Activated T-helper 2 cell treated with anti-CD3 and anti-CD28 coated beads, Interferon-gamma antibody, Interleukin-2, Interleukin-4, amounts not matched to agents 10 μg/mL and 5 μg/mL and 100 μg/mL, durations not matched to agents 14 hours and 24 hours and 36 hours (primary cell): ENCODE results near the gene ANKLE1. TPM values are rescaled to one million over a fixed set of nuclear protein-coding genes. Genes with fewer than 3 reads are reported as not detected.

Source experiments
- DNase-seq: peaks from one replicate; pipeline ENCODE4 v3.0.0; 2021; ENCODE audit warnings: low spot score
- H3K27ac Mint-ChIP-seq: one replicate; pipeline ENCODE4 v1.8.0; 2021; ENCODE audit warnings: mixed read lengths
- H3K27me3 Mint-ChIP-seq: one replicate; pipeline ENCODE4 v1.8.0; 2021; ENCODE audit warnings: low read depth, mixed read lengths
- H3K36me3 Mint-ChIP-seq: one replicate; pipeline ENCODE4 v1.8.0; 2021; ENCODE audit warnings: low read depth, mixed read lengths
- H3K4me1 Mint-ChIP-seq: one replicate; pipeline ENCODE4 v1.8.0; 2021; ENCODE audit warnings: low read depth, mixed read lengths
- H3K4me3 Mint-ChIP-seq: one replicate; pipeline ENCODE4 v1.8.0; 2021; ENCODE audit warnings: low read depth, mild to moderate bottlenecking, moderate library complexity, mixed read lengths
- H3K9me3 Mint-ChIP-seq: one replicate; pipeline ENCODE4 v1.8.0; 2021; ENCODE audit warnings: mixed read lengths
- intact Hi-C: fragments of 100-400 bp; cut with micrococcal nuclease; formaldehyde crosslinking; loops from one replicate; pipeline ENCODE4 v1.15.1; 2023
- total RNA-seq: library from RNA; stranded (reverse); gene quantifications from 2 replicates; pipeline ENCODE4 v1.2.3, GENCODE V29; 2022

The ANKLE1 gene
- total RNA-seq, 1 donor from 2014 or later: 20.4 TPM

DNA sequence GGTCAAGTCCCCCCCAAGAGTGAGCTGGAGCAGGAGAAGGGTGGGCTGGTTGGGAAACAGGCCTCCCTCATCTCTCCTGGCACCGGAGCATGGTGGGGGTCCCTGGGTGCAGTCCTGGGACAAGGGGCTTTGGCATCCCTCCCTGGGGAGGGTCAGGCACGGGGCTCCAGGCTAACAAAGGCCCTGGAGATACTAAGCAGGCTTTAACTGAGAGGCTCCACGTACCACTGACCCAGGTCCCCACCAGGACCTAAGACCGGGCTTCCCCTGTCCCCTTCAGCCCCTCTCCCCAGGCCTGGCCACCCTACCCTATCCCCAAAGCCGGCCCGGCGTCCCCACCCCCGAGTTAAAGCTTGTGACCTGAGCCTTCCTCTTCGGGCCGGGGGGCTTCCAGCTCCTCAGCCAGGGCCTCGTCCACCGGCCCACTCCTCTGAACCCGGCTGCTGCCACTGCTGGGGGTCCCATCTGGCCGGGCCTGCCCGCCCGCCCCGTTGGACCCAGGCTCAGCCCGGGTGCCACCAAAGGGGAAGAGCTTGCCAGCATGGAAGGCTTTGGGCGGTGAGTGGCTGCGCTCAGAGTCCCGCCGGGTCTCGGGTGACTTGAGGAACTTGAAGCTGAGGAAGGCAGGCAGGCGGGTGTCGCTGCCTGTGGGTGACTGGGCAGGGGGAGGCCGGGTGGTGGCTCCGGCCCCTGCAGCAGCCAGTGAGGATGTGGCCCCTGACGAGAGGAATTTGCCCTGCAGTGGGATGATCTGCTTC lies 42.8 kb downstream of the ANKLE1 start:
- no peak overlapping the region for H3K27ac Mint-ChIP-seq

DNA sequence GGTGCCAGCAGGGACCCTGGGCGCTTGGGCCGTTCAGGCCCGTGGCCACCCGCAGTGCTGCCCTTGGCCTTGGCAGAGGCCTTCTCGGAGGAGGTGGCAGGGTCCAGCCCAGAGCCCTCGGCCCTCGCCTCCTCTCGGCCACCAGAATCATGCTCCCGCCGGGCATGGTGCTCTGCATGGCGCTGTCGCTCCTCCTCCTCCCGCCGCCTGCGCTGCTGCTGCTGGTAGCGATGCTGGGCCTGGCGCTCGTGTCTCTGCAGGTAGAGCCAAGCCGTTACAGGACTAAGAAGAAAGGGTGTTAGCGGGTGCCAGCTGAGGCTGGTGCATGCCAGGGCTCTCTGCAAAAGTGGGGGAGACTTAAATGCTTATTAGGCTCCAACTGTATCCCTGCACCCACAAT lies 43.4 kb downstream of the ANKLE1 start:
- Mint-ChIP-seq H3K36me3 (peaks cover 15% of the 10 kb centered on the region), H3K27ac (no peak overlapping the region), H3K4me1 (no peaks in the 10 kb centered on the region), H3K4me3 (no peak overlapping the region), H3K27me3 (peaks cover 5% of the 10 kb centered on the region), H3K9me3 (no peaks in the 10 kb centered on the region)
- no peak for DNase-seq
- intact Hi-C loops: no loop called here

More for the DNA sequence above, 42.8 kb downstream of the ANKLE1 start:
- H3K9me3 Mint-ChIP-seq: no peaks in the 10 kb centered on the region
- no peaks in the 10 kb centered on the region for H3K27me3 Mint-ChIP-seq
- peaks cover 20% of the 10 kb centered on the region for H3K36me3 Mint-ChIP-seq
- DNase-seq: no peak
- no peaks in the 10 kb centered on the region for H3K4me1 Mint-ChIP-seq
- H3K4me3 Mint-ChIP-seq: no peak overlapping the region
- intact Hi-C loops: no loop called here

DNA sequence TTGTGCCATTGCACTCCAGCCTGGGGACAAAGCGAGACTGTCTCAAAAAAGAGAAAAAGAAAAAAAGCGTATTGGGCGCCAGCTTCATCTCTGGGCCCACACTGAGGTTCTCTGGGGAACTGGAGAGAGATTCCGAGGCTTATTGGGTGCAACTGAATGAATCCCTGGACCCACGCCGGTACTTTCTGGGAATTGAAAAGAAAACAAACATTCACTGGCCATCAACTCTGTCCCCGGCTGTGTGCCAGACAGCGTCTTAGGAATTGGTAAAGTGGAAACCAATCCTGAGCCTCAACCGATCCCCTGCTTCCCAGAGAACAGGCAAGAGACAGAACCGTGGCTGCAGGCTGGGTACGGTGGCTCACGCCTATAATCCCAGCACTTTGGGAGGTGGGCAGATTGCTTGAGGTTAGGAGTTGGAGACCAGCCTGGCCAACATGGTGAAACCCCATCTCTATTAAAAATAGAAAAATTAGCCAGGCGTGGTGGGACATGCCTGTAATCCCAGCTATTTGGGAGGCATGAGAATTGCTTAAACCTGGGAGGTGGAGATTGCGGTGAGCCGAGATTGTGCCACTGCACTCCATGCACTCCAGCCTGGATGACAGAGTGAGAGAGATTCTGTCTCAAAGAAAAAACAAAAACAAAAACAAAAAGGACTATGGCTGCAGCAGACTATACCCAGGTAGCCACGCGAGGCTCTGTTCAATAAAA lies 44.3 kb downstream of the ANKLE1 start:
- no peak overlapping the region for H3K4me3 Mint-ChIP-seq
- H3K36me3 Mint-ChIP-seq: peaks cover 15% of the 10 kb centered on the region
- no peaks in the 10 kb centered on the region for H3K4me1 Mint-ChIP-seq
- no peak for DNase-seq
- no peaks in the 10 kb centered on the region for H3K9me3 Mint-ChIP-seq
- H3K27me3 Mint-ChIP-seq: peaks cover 9% of the 10 kb centered on the region
- H3K27ac Mint-ChIP-seq: no peak overlapping the region
- intact Hi-C loops: no loop called here

DNA sequence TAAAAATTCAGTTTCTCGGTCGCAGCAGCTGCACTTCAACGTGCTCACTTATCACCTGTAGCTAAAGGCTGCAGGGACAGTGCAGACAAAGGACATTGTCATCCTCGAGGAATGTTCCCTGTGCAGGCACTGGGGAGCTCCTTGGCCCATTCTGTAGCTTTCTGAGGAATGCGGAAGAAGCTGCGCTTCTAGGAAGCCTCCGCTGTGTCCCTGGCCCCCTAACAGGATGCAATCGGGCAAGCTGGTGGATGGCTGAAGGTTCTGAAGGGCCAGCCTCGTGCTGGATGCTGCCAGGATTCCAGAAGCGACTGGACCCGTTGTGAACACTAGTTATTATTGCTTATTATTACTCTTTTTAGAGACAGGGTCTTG lies 44.9 kb downstream of the ANKLE1 start:
- H3K9me3 Mint-ChIP-seq: no peaks in the 10 kb centered on the region
- peaks cover 9% of the 10 kb centered on the region for H3K27me3 Mint-ChIP-seq
- no peak for DNase-seq
- H3K36me3 Mint-ChIP-seq: peaks cover 14% of the 10 kb centered on the region
- H3K4me3 Mint-ChIP-seq: no peak overlapping the region
- no peaks in the 10 kb centered on the region for H3K4me1 Mint-ChIP-seq
- no peak overlapping the region for H3K27ac Mint-ChIP-seq
- intact Hi-C loops: no loop called here

DNA sequence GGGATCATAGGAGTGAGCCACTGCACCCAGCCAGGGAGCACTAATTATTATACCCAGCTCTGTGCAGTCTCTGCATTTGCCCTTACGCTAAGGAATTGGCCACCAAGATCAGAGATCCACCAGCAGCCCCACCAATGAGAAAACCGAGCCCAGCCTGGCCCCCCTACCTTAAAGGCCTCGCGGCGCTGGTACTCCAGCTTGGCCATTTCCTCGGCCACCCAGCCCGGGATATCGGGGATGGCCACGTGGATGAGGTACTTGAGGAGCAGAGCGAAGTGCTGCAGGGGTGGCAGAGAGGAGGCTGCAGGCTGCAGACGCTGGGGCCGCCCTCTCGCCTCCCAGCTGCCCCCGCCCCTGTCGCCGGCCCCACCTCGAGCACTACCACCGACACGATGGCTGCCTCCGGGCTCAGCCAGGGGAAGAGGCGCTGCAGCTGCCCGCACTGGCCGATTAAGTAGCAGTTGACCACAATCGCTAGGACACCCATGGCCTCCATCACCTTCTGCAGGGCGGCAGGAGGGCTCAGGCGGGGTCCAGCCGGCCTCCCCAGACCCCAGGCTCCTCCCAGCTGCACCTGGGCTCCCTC lies 45.5 kb downstream of the ANKLE1 start:
- Mint-ChIP-seq H3K9me3 (no peaks in the 10 kb centered on the region), H3K27ac (no peak overlapping the region), H3K27me3 (peaks cover 9% of the 10 kb centered on the region), H3K4me3 (no peak overlapping the region), H3K4me1 (no peaks in the 10 kb centered on the region), H3K36me3 (peaks cover 12% of the 10 kb centered on the region)
- intact Hi-C loops: no loop called here
- no peak for DNase-seq

DNA sequence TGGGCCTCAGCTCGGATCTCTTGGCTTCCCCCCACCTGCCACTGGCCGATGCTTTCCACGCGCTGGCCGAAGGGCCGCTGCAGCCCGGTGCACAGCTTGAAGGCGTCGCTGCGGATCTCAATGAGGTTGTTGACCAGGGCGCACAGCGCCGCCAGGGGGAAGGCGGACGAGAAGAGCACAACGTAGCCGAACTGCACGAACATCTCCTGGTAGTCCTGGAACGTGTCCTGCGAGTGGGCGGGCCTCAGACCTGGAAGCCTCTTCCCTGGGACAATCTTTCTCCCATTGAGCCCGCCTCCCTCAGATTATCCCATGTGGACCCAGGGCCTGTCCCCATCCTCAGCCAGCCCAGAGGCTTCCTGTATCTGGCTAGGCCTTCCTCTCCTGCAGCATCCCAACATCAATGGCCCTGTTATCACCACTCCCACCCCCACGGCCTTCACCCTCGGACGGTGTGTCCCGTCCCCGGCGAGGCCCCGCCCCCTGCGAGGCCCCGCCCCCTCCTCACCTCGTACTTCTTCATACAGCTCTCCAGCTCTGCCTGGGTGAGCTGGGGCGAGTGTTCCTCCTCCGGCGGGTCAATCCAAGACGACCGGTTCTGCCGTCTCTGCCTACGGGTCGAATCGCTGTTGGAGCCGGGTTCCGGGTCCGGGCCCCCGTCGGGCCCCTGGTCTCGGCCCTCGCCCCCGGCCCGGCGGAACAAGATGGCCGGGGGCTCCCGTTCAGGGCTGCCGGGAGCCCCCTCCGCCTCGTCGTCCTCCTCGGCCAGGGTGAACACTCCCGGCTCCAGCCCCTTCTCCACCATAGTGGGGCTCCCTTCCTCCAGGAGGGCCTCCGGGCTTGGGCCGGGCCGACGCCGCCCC lies 46.2 kb downstream of the ANKLE1 start:
- Mint-ChIP-seq H3K4me3 (peak overlapping the region; percentile 59), H3K27ac (no peak overlapping the region), H3K36me3 (peaks cover 12% of the 10 kb centered on the region), H3K9me3 (no peaks in the 10 kb centered on the region), H3K4me1 (peaks cover 4% of the 10 kb centered on the region), H3K27me3 (peaks cover 9% of the 10 kb centered on the region)
- intact Hi-C loops: loop anchor here (1.0 kb wide), 1 partner anchor 19 kb away; the partner anchor contains the start of gene DDA1
- no peak for DNase-seq

DNA sequence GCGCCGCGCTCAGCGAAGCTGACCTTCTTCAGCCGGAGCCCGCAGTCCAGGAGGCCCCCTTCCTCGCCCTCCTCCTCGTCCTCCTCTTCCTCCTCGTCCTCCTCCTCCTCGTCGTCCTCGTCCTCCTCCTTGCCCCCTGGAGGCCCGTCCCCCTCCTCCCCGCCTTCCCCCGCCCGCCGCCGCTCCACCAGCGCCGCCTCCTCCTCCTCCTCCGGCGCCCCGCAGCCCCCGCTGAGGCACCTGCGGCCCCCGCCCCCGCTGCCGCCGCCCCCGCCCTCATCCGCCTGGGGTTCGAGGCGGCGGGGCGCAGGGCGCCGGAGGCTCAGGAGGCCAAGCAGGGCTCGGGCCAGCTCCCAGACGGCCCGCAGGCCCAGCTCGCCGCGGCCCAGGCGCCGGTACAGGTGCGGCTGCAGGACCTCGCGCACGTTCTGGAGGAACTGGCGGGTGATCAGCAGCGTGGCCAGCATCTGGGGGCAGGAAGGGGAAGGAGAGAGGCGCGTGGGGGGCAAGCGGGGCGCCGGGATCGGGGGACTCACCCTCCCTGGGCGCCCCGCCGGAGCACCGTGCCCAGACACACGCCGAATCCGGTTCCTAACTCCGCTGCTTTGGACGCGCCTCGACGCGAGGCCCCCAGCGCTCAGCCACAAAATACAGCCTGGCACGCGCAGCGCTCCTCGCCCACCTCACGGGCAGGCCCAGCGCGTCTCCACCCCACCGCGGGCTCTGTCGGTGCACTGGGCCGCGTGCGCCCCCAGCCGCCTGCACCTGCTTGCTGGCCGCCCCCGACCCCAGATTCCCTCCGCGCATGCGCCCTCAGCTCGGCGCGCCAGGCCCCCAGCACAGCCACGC lies 47.0 kb downstream of the ANKLE1 start:
- H3K4me3 Mint-ChIP-seq: peak overlapping the region; percentile 49
- no peak overlapping the region for H3K27ac Mint-ChIP-seq
- peaks cover 9% of the 10 kb centered on the region for H3K27me3 Mint-ChIP-seq
- H3K9me3 Mint-ChIP-seq: no peaks in the 10 kb centered on the region
- no peak for DNase-seq
- H3K4me1 Mint-ChIP-seq: peaks cover 6% of the 10 kb centered on the region
- H3K36me3 Mint-ChIP-seq: peaks cover 13% of the 10 kb centered on the region
- intact Hi-C loops: loop anchor here (1.0 kb wide), 1 partner anchor 19 kb away; the partner anchor contains the start of gene DDA1

DNA sequence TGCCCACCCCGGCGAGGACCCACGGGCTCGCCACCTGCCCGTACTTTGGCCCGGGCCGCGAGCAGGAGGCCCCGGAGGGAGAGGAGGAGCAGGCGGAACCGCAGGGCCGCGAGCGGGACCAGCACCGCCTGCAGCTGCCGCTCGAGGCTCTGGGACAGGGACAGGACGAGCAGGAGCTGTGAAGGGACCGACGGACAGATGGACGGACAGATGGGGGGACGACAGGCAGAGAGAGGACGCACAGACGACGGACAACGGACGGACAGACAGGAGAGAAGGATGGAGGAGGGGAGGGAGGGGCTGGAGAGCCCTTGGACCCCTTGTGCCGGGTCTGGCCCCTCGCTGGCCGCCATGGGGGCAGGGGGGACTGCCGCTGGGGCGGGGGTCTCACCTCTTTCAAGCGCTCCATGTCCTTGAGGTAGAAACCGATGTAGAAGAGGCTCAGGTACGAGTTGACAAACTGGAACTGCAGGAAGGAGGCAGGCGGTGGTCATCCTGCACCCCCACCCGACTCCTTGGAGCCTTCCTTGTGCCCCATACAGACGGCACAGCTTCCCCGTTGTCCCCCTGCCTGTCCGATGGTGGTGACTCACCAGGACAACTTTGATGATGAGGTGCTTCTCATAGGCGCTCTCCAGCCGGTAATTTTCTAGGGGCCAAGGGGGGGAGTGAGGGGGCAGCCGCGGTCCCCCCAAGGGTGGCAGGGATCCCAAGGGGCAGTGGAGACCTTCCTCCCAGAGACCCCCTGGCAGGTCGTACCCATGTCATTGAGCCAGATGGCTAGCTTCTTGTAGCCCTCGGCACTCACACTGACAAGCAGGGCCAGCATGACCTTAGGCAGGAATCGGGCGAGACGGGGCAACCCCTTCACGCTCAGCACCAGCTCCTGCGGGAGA lies 47.9 kb downstream of the ANKLE1 start:
- Mint-ChIP-seq H3K4me1 (peaks cover 8% of the 10 kb centered on the region), H3K27ac (no peak overlapping the region), H3K36me3 (peaks cover 16% of the 10 kb centered on the region), H3K4me3 (peak overlapping the region; percentile 52), H3K27me3 (peaks cover 9% of the 10 kb centered on the region), H3K9me3 (no peaks in the 10 kb centered on the region)
- no peak for DNase-seq
- intact Hi-C loops: no loop called here

DNA sequence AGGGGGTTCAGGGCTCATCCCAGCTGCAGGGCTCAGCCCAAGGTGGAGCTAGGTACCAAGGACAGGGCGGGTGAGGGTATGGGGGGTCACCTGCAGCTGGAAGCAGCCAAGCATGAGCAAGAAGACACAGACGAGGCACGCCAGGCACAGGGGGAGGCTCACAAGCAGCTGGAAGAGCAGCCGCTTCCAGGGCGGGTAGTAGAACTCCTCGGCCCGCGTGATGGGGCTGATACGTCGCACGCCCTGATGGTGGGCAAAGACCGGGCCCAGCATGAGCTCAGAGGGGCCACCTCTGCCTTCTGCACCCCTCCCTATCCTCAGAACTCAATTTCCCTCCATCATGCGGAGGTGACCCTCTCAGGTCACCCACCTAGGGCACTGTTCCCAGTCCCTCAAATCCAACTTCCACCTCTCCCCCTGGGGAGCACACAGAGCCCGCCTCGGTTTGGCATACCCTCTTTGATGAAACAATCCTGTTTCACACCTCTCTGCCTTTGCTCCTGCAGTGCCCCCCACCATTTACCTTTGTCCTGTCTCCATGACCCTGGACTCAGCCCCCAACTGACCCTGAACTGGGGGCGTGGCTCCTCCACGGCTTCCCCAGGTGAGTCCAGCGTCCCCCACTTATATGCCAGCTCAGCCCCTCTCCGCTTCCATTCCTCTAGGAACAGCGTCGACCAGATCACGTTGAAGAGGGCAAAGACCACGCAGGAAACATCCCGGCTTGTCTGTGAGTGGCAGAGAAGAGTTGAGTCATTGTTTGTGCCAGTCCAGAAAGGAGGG lies 48.8 kb downstream of the ANKLE1 start:
- no peak for DNase-seq
- H3K27ac Mint-ChIP-seq: no peak overlapping the region
- no peak overlapping the region for H3K4me3 Mint-ChIP-seq
- peaks cover 14% of the 10 kb centered on the region for H3K4me1 Mint-ChIP-seq
- H3K36me3 Mint-ChIP-seq: peaks cover 16% of the 10 kb centered on the region
- peaks cover 9% of the 10 kb centered on the region for H3K27me3 Mint-ChIP-seq
- intact Hi-C loops: no loop called here
- no peaks in the 10 kb centered on the region for H3K9me3 Mint-ChIP-seq

DNA sequence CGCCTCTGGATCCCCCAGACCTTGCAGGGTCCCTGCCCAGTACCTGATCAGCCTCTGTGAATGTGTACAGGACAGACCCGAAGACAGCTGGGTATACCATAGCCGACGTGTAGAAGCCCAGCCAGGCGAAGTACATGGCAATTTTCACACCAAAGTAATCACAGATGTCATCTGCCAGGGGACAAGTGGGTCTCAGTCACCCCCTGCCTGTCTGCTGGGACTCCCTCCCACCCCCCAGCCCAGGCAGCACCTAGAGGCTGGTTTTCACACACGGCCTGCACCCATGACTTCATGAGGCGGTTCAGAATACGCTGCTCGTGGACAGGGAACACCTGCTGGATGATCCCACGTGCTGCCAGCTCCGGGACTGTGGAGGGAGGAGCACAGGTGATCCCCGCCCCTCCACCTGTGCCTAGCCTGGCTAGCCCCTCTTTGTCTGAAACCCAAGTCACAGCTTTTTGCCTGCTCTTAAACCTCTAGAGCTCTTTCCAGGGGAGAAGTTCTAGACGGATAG lies 49.4 kb downstream of the ANKLE1 start:
- Mint-ChIP-seq H3K9me3 (no peaks in the 10 kb centered on the region), H3K4me1 (peaks cover 14% of the 10 kb centered on the region), H3K27me3 (peaks cover 9% of the 10 kb centered on the region), H3K36me3 (peaks cover 16% of the 10 kb centered on the region), H3K4me3 (no peak overlapping the region), H3K27ac (no peak overlapping the region)
- intact Hi-C loops: no loop called here
- no peak for DNase-seq
